Measurements from ENCODE around the gene PCBP4. TPM values are rescaled to one million over a fixed set of nuclear protein-coding genes. Genes with fewer than 3 reads are reported as not detected.
A peak's percentile ranks its signal among the peaks of the same experiment; 100 is the strongest.

The PCBP4 gene
- polyA plus RNA-seq, 3 donors from 2014 or later: 7.2 to 12.7 (median 9.3) TPM

GRCh38 chr3:51974963-51975851 lies 8.0 kb upstream of the PCBP4 start, which contains the start of gene ABHD14A:
TSS of gene ABHD14A (plus strand) at chr3:51975064. CDS start at chr3:51975136, 72 bp downstream.
- H3K4me1 Mint-ChIP-seq: peaks cover 36 to 41% of the 10 kb centered on the region in 2 donors
- DNase-seq: peak; percentile 77 to 81 (median 80)
- no peaks in the 10 kb centered on the region for H3K36me3 Mint-ChIP-seq

DNA sequence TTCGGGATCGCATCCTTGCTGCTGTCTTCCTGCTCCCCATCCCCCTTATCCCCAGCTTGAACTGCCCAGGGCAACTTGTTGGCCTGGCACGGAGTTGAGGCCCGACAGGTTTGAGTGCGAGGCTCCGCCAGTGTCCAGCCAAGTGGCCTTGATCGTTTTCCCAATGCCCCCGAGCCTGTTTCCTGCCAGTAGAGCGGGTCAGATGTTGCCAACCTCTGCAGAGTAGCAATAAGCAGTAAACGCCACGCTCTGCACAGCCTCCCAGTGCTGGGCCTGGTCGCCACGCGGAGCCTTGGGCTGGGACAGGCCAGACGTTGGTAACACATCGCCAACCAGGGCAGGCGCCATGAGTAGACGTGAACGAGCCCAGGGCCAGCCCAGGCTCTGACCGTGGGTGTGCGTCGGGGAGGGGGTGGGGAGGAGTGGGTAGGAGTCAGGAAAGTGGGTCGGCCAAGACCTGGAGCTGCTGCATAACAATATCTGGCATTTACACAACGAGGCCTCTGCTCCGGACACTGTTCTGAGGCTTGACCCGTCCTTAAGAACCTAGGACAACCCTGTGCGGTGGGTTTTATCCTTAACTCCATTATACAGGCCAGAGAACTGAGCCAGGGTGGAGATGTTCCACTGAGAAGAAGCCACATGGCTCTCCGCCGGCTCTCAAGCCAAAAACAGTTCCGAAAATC lies 7.2 kb upstream of the PCBP4 start:
- Mint-ChIP-seq H3K27ac (peak overlapping the region; percentile 85 to 94 (median 92)), H3K27me3 (ENCODE audit: low read depth in 3 of 3) (peaks cover 5 to 9% (median 5%) of the 10 kb centered on the region in 3 donors), H3K4me3 (peak overlapping the region; percentile 95 to 97 (median 96)), H3K36me3 (no peaks in the 10 kb centered on the region), H3K9me3 (peaks cover 0 to 1% (median 0%) of the 10 kb centered on the region in 6 donors), H3K4me1 (peaks cover 36 to 41% of the 10 kb centered on the region in 2 donors)
- peak in 1 of 3 donors; percentile 14 for DNase-seq

More at GRCh38 chr3:51974963-51975851, 8.0 kb upstream of the PCBP4 start, which contains the start of gene ABHD14A:
- peaks cover 3 to 9% (median 5%) of the 10 kb centered on the region in 3 donors for H3K27me3 Mint-ChIP-seq (ENCODE audit: low read depth in 3 of 3)
- H3K4me3 Mint-ChIP-seq: peak within 1 kb of the TSS; percentile 95 to 98 (median 96)
- H3K27ac Mint-ChIP-seq: peak within 1 kb of the TSS; percentile 85 to 94 (median 92)
- peaks cover 0 to 1% (median 0%) of the 10 kb centered on the region in 6 donors for H3K9me3 Mint-ChIP-seq

- peaks cover 31 to 37% of the 10 kb centered on the region in 2 donors for H3K4me1 Mint-ChIP-seq
Observed at GRCh38 chr3:51971350-51971749, 4.1 kb upstream of the PCBP4 start.

DNA sequence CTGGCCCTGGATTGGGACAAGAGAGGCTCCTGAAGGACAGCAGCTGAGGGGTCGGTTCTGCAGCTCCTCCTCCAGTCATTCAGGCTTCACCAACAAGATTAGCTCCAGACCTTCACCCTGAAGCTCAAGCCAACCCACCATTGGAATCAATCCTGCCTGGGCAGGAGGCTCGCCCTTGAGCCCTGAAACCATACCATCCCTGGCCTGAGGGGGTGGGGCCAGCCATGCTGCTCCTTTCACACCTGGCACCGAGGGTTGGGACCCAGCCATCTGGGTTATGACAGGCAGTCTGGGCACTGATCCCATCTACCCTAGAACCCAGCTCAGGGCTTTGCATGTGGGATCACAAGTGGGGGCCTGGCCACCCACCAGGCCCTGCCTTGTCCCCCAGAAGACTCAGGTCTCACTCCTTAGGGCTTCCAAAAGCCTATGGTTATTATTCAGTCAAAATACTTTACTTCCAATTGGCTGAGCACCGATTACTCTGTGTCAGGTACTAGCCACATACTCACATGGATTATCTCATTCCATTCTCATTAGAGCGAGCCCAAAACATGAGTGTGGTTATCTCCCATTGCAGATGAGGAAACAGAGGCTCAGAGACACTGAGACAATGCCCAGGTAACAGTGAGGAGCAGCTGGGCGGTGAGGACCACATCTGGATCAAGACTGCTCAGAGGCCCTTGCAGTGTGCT lies 3.5 kb upstream of the PCBP4 start:
- Mint-ChIP-seq H3K27ac (peak overlapping the region in 3 of 6 donors; percentile 34 to 50 (median 45)), H3K36me3 (no peaks in the 10 kb centered on the region), H3K4me1 (peaks cover 27 to 34% of the 10 kb centered on the region in 2 donors), H3K4me3 (peak overlapping the region in 1 of 5 donors; percentile 14), H3K9me3 (peaks cover 0 to 1% (median 0%) of the 10 kb centered on the region in 6 donors), H3K27me3 (ENCODE audit: low read depth in 3 of 3) (peaks cover 5 to 11% (median 7%) of the 10 kb centered on the region in 3 donors)
- no peak for DNase-seq

More at GRCh38 chr3:51971350-51971749, 4.1 kb upstream of the PCBP4 start:
- Mint-ChIP-seq H3K27ac (peak overlapping the region in 2 of 6 donors; percentile 7 to 45), H3K27me3 (ENCODE audit: low read depth in 3 of 3) (peaks cover 5 to 11% (median 5%) of the 10 kb centered on the region in 3 donors), H3K9me3 (peaks cover 0 to 1% (median 0%) of the 10 kb centered on the region in 6 donors), H3K36me3 (no peaks in the 10 kb centered on the region), H3K4me3 (peak overlapping the region in 2 of 5 donors; percentile 18 to 21)
- no peak for DNase-seq

DNA sequence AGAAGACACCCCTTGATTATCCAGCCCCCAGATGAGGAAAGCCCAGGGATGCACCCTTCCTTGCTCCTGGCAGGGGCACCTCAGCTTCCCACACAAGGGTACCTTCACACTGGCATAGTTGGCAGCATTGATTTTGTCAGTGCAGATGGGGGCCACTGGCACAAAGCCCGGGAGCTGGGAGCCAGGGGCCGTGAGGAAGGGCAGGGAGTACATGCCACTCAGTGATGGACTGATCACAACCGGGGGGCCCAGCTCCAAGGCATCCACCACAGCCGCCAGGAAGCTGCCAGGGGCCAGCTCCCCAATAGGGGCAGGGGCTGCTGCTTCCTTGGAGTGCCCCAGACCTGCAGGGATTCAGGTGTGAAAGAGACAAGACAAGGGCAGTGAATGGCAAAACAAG lies 2.6 kb upstream of the PCBP4 start:
- Mint-ChIP-seq H3K27ac (peak overlapping the region in 1 of 6 donors; percentile 37), H3K36me3 (no peaks in the 10 kb centered on the region), H3K9me3 (peaks cover 0 to 1% (median 0%) of the 10 kb centered on the region in 6 donors), H3K4me3 (no peak overlapping the region), H3K4me1 (peaks cover 19 to 31% of the 10 kb centered on the region in 2 donors), H3K27me3 (ENCODE audit: low read depth in 3 of 3) (peaks cover 5 to 15% (median 8%) of the 10 kb centered on the region in 3 donors)
- DNase-seq: no peak

- Mint-ChIP-seq H3K9me3 (no peaks in the 10 kb centered on the region), H3K36me3 (no peaks in the 10 kb centered on the region), H3K27me3 (ENCODE audit: low read depth in 3 of 3) (peaks cover 4 to 11% (median 6%) of the 10 kb centered on the region in 3 donors), H3K27ac (peak overlapping the region in 2 of 6 donors; percentile 24 to 75), H3K4me3 (peak overlapping the region; percentile 53 to 71 (median 64)), H3K4me1 (peaks cover 12 to 25% of the 10 kb centered on the region in 2 donors)
- no peak for DNase-seq
Observed at GRCh38 chr3:51968883-51969678, 1.8 kb upstream of the PCBP4 start.

DNA sequence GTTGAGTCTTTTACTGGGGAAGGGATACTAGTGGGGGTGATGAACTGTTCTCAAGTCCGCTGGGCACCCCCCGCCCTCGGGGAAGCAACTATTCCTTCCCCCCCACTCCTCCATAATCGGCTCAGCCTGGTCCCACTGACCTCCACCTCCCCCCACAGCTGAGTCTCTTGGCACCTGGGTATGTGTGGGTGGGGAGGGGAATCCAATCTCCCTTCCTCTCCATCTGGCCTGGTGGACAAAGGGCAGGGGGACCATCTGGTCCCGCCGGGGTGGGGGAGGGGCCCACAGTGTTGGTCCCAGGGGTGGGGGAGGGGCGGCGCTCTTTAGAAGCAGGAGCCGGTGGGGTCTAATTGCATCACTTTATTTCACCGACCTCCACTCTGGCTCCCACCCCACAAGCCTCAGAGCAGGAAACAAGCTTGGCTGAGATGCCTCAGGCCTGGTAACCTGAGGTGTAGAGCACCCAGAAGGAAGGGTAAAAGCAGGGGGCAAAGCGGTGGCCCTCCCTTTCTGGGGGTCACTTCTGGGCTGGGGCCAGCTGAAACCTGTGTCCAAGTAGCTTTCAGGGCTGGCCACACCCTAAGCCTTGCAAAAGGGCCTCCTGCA lies 1.0 kb upstream of the PCBP4 start:
- Mint-ChIP-seq H3K4me1 (peaks cover 5 to 17% of the 10 kb centered on the region in 2 donors), H3K27ac (peak overlapping the region in 1 of 6 donors; percentile 57), H3K27me3 (ENCODE audit: low read depth in 3 of 3) (peaks cover 3 to 6% (median 4%) of the 10 kb centered on the region in 3 donors), H3K9me3 (no peaks in the 10 kb centered on the region), H3K36me3 (no peaks in the 10 kb centered on the region), H3K4me3 (peak overlapping the region; percentile 61 to 83 (median 74))
- no peak for DNase-seq

DNA sequence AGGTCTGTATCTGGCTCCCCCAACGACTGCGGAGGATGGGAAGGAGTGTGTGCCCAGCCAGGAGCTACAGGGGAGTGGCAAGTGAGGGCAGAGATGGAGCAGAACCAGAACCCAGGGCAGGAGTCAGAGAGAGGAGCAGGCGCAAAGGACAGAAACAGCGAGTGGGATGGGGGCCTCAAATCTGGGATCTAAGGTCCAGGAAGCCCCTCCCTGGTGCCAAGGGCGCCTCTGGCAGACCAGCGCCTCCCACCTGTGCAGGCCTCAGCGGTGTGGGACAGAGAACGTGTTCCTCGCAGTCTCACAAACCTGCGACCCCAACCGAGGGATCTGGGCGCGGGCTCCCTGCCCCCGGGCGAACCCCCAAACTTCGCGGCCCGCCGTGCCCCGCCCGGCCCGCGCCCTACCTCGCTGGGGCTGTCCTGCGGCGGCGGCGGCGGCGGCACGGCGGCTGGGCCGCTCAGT lies 301 bp downstream of the PCBP4 start:
- Mint-ChIP-seq H3K4me1 (peaks cover 5 to 17% of the 10 kb centered on the region in 2 donors), H3K36me3 (no peaks in the 10 kb centered on the region), H3K27me3 (ENCODE audit: low read depth in 3 of 3) (peaks cover 3 to 6% (median 4%) of the 10 kb centered on the region in 3 donors), H3K27ac (peak overlapping the region in 3 of 6 donors; percentile 26 to 71 (median 55)), H3K4me3 (peak overlapping the region; percentile 76 to 88 (median 82)), H3K9me3 (no peaks in the 10 kb centered on the region)
- DNase-seq: no peak

- Mint-ChIP-seq H3K4me1 (peaks cover 5 to 17% of the 10 kb centered on the region in 2 donors), H3K27me3 (ENCODE audit: low read depth in 3 of 3) (peaks cover 3 to 6% (median 4%) of the 10 kb centered on the region in 3 donors), H3K9me3 (no peaks in the 10 kb centered on the region), H3K27ac (peak overlapping the region in 4 of 6 donors; percentile 26 to 71 (median 55)), H3K4me3 (peak overlapping the region; percentile 76 to 88 (median 82)), H3K36me3 (no peaks in the 10 kb centered on the region)
- no peak for DNase-seq
Observed at GRCh38 chr3:51966486-51966885, 768 bp downstream of the PCBP4 start.

DNA sequence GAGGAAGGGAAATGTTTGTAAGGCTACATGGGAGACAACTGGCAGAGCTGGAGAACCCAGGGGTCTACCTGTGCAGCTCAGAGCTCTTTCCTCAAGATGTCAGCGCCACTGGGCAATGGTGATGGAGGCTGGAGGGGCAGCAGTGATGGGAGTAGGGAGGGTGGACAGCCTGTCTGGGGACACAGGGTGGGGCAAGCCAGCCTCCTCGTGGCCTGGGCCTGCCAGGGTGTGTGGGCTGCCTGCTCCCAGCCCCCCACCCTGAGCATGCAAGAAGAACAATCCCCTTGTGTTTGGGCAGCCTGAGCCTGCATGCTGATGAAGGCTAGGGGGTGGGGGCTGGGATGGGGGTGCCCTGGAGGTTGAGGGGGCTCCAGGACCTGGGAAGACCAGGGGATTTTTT lies 1.2 kb downstream of the PCBP4 start:
- peaks cover 3 to 6% (median 4%) of the 10 kb centered on the region in 3 donors for H3K27me3 Mint-ChIP-seq (ENCODE audit: low read depth in 3 of 3)
- peak overlapping the region in 1 of 6 donors; percentile 64 for H3K27ac Mint-ChIP-seq
- no peaks in the 10 kb centered on the region for H3K36me3 Mint-ChIP-seq
- H3K9me3 Mint-ChIP-seq: no peaks in the 10 kb centered on the region
- DNase-seq: no peak
- peak overlapping the region; percentile 76 to 88 (median 82) for H3K4me3 Mint-ChIP-seq
- peaks cover 5 to 17% of the 10 kb centered on the region in 2 donors for H3K4me1 Mint-ChIP-seq

GRCh38 chr3:51964521-51964920 lies 2.7 kb downstream of the PCBP4 start:
- peaks cover 2 to 6% (median 3%) of the 10 kb centered on the region in 3 donors for H3K27me3 Mint-ChIP-seq (ENCODE audit: low read depth in 3 of 3)
- H3K36me3 Mint-ChIP-seq: no peaks in the 10 kb centered on the region
- no peak overlapping the region for H3K4me3 Mint-ChIP-seq
- H3K4me1 Mint-ChIP-seq: peaks cover 5 to 17% of the 10 kb centered on the region in 2 donors
- no peaks in the 10 kb centered on the region for H3K9me3 Mint-ChIP-seq
- no peak overlapping the region for H3K27ac Mint-ChIP-seq
- DNase-seq: no peak

- H3K4me3 Mint-ChIP-seq: no peak overlapping the region
- no peaks in the 10 kb centered on the region for H3K9me3 Mint-ChIP-seq
- no peaks in the 10 kb centered on the region for H3K36me3 Mint-ChIP-seq
- no peak overlapping the region for H3K27ac Mint-ChIP-seq
- peaks cover 2 to 16% of the 10 kb centered on the region in 2 donors for H3K4me1 Mint-ChIP-seq
- H3K27me3 Mint-ChIP-seq (ENCODE audit: low read depth in 3 of 3): peaks cover 2 to 6% (median 3%) of the 10 kb centered on the region in 3 donors
- no peak for DNase-seq
Observed at GRCh38 chr3:51963951-51964451, 3.3 kb downstream of the PCBP4 start.

Data from immature natural killer cell (primary cell).